PFSK-1 (cell line): ENCODE data around the gene USP11.

ENCODE experiments used
- POLR2AphosphoS5 ChIP-seq: IDR thresholded peaks from 2 replicates; pipeline ENCODE4 v1.6.1; 2012; ENCODE audit warnings: low read depth, mild to moderate bottlenecking, control low read depth, low read length, moderate library complexity
- REST ChIP-seq, 2 experiments: IDR thresholded peaks; 2 replicates each; pipeline versions ENCODE4 v1.6.1 to v1.8.0; 2011 to 2012; ENCODE audit warnings: low read depth in 2 of 2, low read length in 2 of 2, control low read depth in 1 of 2, inconsistent platforms in 1 of 2, mild to moderate bottlenecking in 1 of 2, moderate library complexity in 1 of 2; ENCODE audit not compliant: insufficient read depth in 1 of 2
- SIN3A ChIP-seq: IDR thresholded peaks from 2 replicates; pipeline ENCODE4 v1.6.1; 2012; ENCODE audit warnings: mild to moderate bottlenecking, low read length, moderate library complexity, borderline replicate concordance; ENCODE audit not compliant: insufficient read depth
- TAF1 ChIP-seq: IDR thresholded peaks from 2 replicates; pipeline ENCODE4 v1.6.1; 2012; ENCODE audit warnings: low read length, control low read depth, borderline replicate concordance; ENCODE audit not compliant: insufficient read depth

- TF ChIP-seq REST (IDR thresholded peaks at IDR 0.05; ENCODE audit: insufficient read depth in 1 of 2, low read depth in 2 of 2, low read length in 2 of 2), result no peak
- TF ChIP-seq POLR2AphosphoS5, result no peak
- no peak for TF ChIP-seq TAF1
- TF ChIP-seq SIN3A, result no peak
Observed at GRCh38 chrX:47297874-47298273, 65.1 kb downstream of the USP11 start.
